ENCODE results near the gene NUP214.
"Not testable (repeated sequence)": the region's sequence is repeated elsewhere in the genome, so short reads cannot be mapped to it uniquely, and the experiment has no call there.

Gene NUP214

GRCh38 chr9:131096269-131097125, 28.9 kb upstream of the NUP214 start, which contains the start of gene AIF1L:
AIF1L (plus strand) TSS chr9:131096531; CDS start chr9:131096630, 99 bp downstream.
- DNase-seq (ENCODE audit: low read depth in 3 of 3), result peak in 2 of 3 experiments; percentile 1 to 35

GRCh38 chr9:131097126-131097947, 28.0 kb upstream of the NUP214 start:
- no peak for DNase-seq (ENCODE audit: low read depth in 3 of 3)

- DNase-seq (ENCODE audit: low read depth in 3 of 3), result no peak
Measured at GRCh38 chr9:131097948-131098278, 27.5 kb upstream of the NUP214 start.

GRCh38 chr9:131098391-131099101, 26.8 kb upstream of the NUP214 start:
- DNase-seq (ENCODE audit: low read depth in 3 of 3), result no peak

- no peak for DNase-seq (ENCODE audit: low read depth in 3 of 3)
Measured at GRCh38 chr9:131099102-131099606, 26.2 kb upstream of the NUP214 start.

GRCh38 chr9:131099845-131100244, 25.5 kb upstream of the NUP214 start:
- DNase-seq (ENCODE audit: low read depth in 3 of 3), result not testable (repeated sequence)

GRCh38 chr9:131100445-131100844, 24.9 kb upstream of the NUP214 start:
- DNase-seq (ENCODE audit: low read depth in 3 of 3), result no peak

- no peak for DNase-seq (ENCODE audit: low read depth in 3 of 3)
Measured at GRCh38 chr9:131101207-131101964, 24.0 kb upstream of the NUP214 start.

GRCh38 chr9:131103024-131103423, 22.4 kb upstream of the NUP214 start:
- no peak for DNase-seq (ENCODE audit: low read depth in 3 of 3)

- no peak for DNase-seq (ENCODE audit: low read depth in 3 of 3)
Measured at GRCh38 chr9:131103535-131103934, 21.9 kb upstream of the NUP214 start.

GRCh38 chr9:131104016-131104740, 21.2 kb upstream of the NUP214 start:
- DNase-seq (ENCODE audit: low read depth in 3 of 3), result no peak

GRCh38 chr9:131105952-131106351, 19.4 kb upstream of the NUP214 start:
- no peak for DNase-seq (ENCODE audit: low read depth in 3 of 3)

GRCh38 chr9:131107760-131108159, 17.6 kb upstream of the NUP214 start:
- DNase-seq (ENCODE audit: low read depth in 3 of 3), result no peak

GRCh38 chr9:131111186-131111853, 14.1 kb upstream of the NUP214 start:
- DNase-seq (ENCODE audit: low read depth in 3 of 3), result no peak

- DNase-seq (ENCODE audit: low read depth in 3 of 3), result no peak
Measured at GRCh38 chr9:131111854-131112311, 13.5 kb upstream of the NUP214 start.

- DNase-seq (ENCODE audit: low read depth in 3 of 3), result no peak
Measured at GRCh38 chr9:131112374-131113154, 12.8 kb upstream of the NUP214 start.

GRCh38 chr9:131113655-131114054, 11.7 kb upstream of the NUP214 start:
- no peak for DNase-seq (ENCODE audit: low read depth in 3 of 3)

- DNase-seq (ENCODE audit: low read depth in 3 of 3), result no peak
Measured at GRCh38 chr9:131114084-131114535, 11.3 kb upstream of the NUP214 start.

GRCh38 chr9:131115360-131115742, 10.0 kb upstream of the NUP214 start:
- not testable (repeated sequence) for DNase-seq (ENCODE audit: low read depth in 3 of 3)
